Mesodermal cell (in vitro differentiated cells): ENCODE results near the gene FBRSL1.

Experiments used
- H3K27ac ChIP-seq: 2 replicates; pipeline ENCODE4 v1.7.0; 2013; ENCODE audit warnings: mild to moderate bottlenecking, low read depth, low read length, moderate library complexity; ENCODE audit not compliant: severe bottlenecking
- H3K36me3 ChIP-seq: 2 replicates; pipeline ENCODE4 v1.7.1; 2013; ENCODE audit warnings: mild to moderate bottlenecking, low read length, moderate library complexity; ENCODE audit not compliant: control insufficient read depth, insufficient read depth
- H3K4me1 ChIP-seq: one replicate; pipeline ENCODE4 v1.7.1; 2013; ENCODE audit warnings: mild to moderate bottlenecking, low read length; ENCODE audit not compliant: insufficient read depth, control insufficient read depth, poor library complexity, severe bottlenecking
- H3K4me3 ChIP-seq: 2 replicates; pipeline ENCODE4 v1.7.0; 2013; ENCODE audit warnings: low read length, control low read depth, mild to moderate bottlenecking; ENCODE audit not compliant: insufficient read depth, poor library complexity, severe bottlenecking; ENCODE audit errors: extremely low read depth
- H3K9me3 ChIP-seq: 2 replicates; pipeline ENCODE4 v1.7.1; 2013; ENCODE audit warnings: mild to moderate bottlenecking, low read length, moderate library complexity; ENCODE audit not compliant: control insufficient read depth
- WGBS, 2 experiments: methylation state at CpG; one replicate each; pipeline ENCODE4 v1.1.5; 2013; ENCODE audit warnings: missing lambda C conversion rate in 2 of 2; ENCODE audit not compliant: insufficient coverage in 2 of 2; 5-methylcytosine and 5-hydroxymethylcytosine counted together

The FBRSL1 gene

GRCh38 chr12:132508491-132508740, 18.5 kb downstream of the FBRSL1 start:
- Histone ChIP-seq H3K4me1 (peaks cover 25% of the 10 kb centered on the region), H3K4me3 (no peak overlapping the region), H3K36me3 (peaks cover 10% of the 10 kb centered on the region), H3K27ac (no peak overlapping the region), H3K9me3 (no peaks in the 10 kb centered on the region)
- WGBS, 2 experiments = 98 to 99% methylated on average over 16 of the region's 16 CpGs

- Histone ChIP-seq H3K4me1 (peaks cover 22% of the 10 kb centered on the region), H3K4me3 (no peak overlapping the region), H3K36me3 (peaks cover 10% of the 10 kb centered on the region), H3K9me3 (no peaks in the 10 kb centered on the region), H3K27ac (no peak overlapping the region)
- 95 to 97% methylated on average over 40 to 48 of the region's 53 CpGs for WGBS, 2 experiments
These were observed 19.1 kb downstream of the FBRSL1 start for GRCh38 chr12:132508860-132509732.

- Histone ChIP-seq H3K4me1 (peaks cover 19% of the 10 kb centered on the region), H3K27ac (no peak overlapping the region), H3K9me3 (no peaks in the 10 kb centered on the region), H3K4me3 (no peak overlapping the region), H3K36me3 (peaks cover 10% of the 10 kb centered on the region)
- WGBS, 2 experiments = 92 to 97% methylated on average over 25 to 33 of the region's 33 CpGs
These were observed 20.3 kb downstream of the FBRSL1 start for GRCh38 chr12:132510111-132510724.

GRCh38 chr12:132510746-132511477, 21.0 kb downstream of the FBRSL1 start:
- H3K27ac ChIP-seq = no peak overlapping the region
- H3K36me3 ChIP-seq = peaks cover 10% of the 10 kb centered on the region
- H3K9me3 ChIP-seq = no peaks in the 10 kb centered on the region
- no peak overlapping the region for H3K4me3 ChIP-seq
- peaks cover 13% of the 10 kb centered on the region for H3K4me1 ChIP-seq
- 96 to 99% methylated on average over 16 to 25 of the region's 25 CpGs for WGBS, 2 experiments

- 95% methylated on average over 14 to 16 of the region's 19 CpGs for WGBS, 2 experiments
- peaks cover 5% of the 10 kb centered on the region for H3K4me1 ChIP-seq
- H3K9me3 ChIP-seq = no peaks in the 10 kb centered on the region
- no peak overlapping the region for H3K27ac ChIP-seq
- peaks cover 10% of the 10 kb centered on the region for H3K36me3 ChIP-seq
- H3K4me3 ChIP-seq = no peak overlapping the region
These were observed 21.7 kb downstream of the FBRSL1 start for GRCh38 chr12:132511516-132512196.

GRCh38 chr12:132512197-132513069, 22.5 kb downstream of the FBRSL1 start:
- Histone ChIP-seq H3K4me3 (no peak overlapping the region), H3K27ac (no peak overlapping the region), H3K9me3 (no peaks in the 10 kb centered on the region), H3K36me3 (peaks cover 10% of the 10 kb centered on the region), H3K4me1 (no peaks in the 10 kb centered on the region)
- 92 to 93% methylated on average over 23 to 27 of the region's 28 CpGs for WGBS, 2 experiments

- Histone ChIP-seq H3K4me3 (no peak overlapping the region), H3K9me3 (no peaks in the 10 kb centered on the region), H3K36me3 (peaks cover 13% of the 10 kb centered on the region), H3K4me1 (no peaks in the 10 kb centered on the region), H3K27ac (no peak overlapping the region)
- 90 to 100% methylated on average over 3 of the region's 4 CpGs for WGBS, 2 experiments
These were observed 23.1 kb downstream of the FBRSL1 start for GRCh38 chr12:132513070-132513398.

- Histone ChIP-seq H3K27ac (no peak overlapping the region), H3K4me3 (no peak overlapping the region), H3K4me1 (no peaks in the 10 kb centered on the region), H3K36me3 (peaks cover 12% of the 10 kb centered on the region), H3K9me3 (no peaks in the 10 kb centered on the region)
- whole genome bisulfite sequencing, 2 experiments = 84% methylated on average over 16 to 18 of the region's 24 CpGs
These were observed 23.6 kb downstream of the FBRSL1 start for GRCh38 chr12:132513458-132514135.

GRCh38 chr12:132514216-132514820, 24.4 kb downstream of the FBRSL1 start:
- no peaks in the 10 kb centered on the region for H3K9me3 ChIP-seq
- H3K36me3 ChIP-seq = peaks cover 10% of the 10 kb centered on the region
- no peaks in the 10 kb centered on the region for H3K4me1 ChIP-seq
- no peak overlapping the region for H3K27ac ChIP-seq
- 90 to 93% methylated on average over 16 of the region's 17 CpGs for WGBS, 2 experiments
- no peak overlapping the region for H3K4me3 ChIP-seq
